Upper lobe of left lung (tissue), 6 donors: Measurements from ENCODE around the gene PIGU. TPM values are rescaled to one million over a fixed set of nuclear protein-coding genes. Genes with fewer than 3 reads are reported as not detected.

Experiments used
- ATAC-seq, 2 donors: fragments of 200-7000 bp; cut with Tn5 transposase; one replicate each; pipeline ENCODE4 v1.9.1; 2022; ENCODE audit warnings: mild to moderate bottlenecking in 2 of 2, moderate library complexity in 2 of 2; ENCODE audit not compliant: low FRiP score in 2 of 2
- DNase-seq, 2 donors: peaks; one replicate each; pipeline ENCODE4 v3.0.0-alpha.2; 2019 to 2020
- H3K27ac ChIP-seq, 4 donors: fragments of 200-600 bp; sonication (generic); one replicate each; pipeline ENCODE4 v1.5.1; 2016 to 2019
- H3K27me3 ChIP-seq, 4 donors: fragments of 200-600 bp; sonication (generic); one replicate each; pipeline ENCODE4 v1.5.1; 2017 to 2019
- H3K36me3 ChIP-seq, 4 donors: fragments of 200-600 bp; sonication (generic); one replicate each; pipeline ENCODE4 v1.5.1; 2016 to 2019
- H3K4me1 ChIP-seq, 4 donors: fragments of 200-600 bp; sonication (generic); one replicate each; pipeline ENCODE4 v1.5.1; 2018 to 2019
- H3K4me3 ChIP-seq, 4 donors: fragments of 200-600 bp; sonication (generic); one replicate each; pipeline ENCODE4 v1.5.1; 2017 to 2019; ENCODE audit warnings: mild to moderate bottlenecking in 2 of 4, moderate library complexity in 1 of 4
- H3K9me3 ChIP-seq, 4 donors: fragments of 200-600 bp; sonication (generic); one replicate each; pipeline ENCODE4 v1.5.1; 2018 to 2019
- EP300 ChIP-seq, 4 donors: sonication (generic); formaldehyde crosslinking; IDR thresholded peaks; one replicate each; pipeline ENCODE4 v1.5.1; 2017; ENCODE audit warnings: antibody characterized with exemption in 4 of 4, control low read depth in 2 of 4
- POLR2A ChIP-seq, 4 donors: fragments of 450-650 bp; IDR thresholded peaks; one replicate each; pipeline ENCODE4 v1.5.1; 2016 to 2017; ENCODE audit warnings: antibody characterized with exemption in 4 of 4, mild to moderate bottlenecking in 2 of 4
- POLR2AphosphoS5 ChIP-seq, 2 donors: sonication (generic); formaldehyde crosslinking; IDR thresholded peaks; one replicate each; pipeline ENCODE4 v1.5.1; 2017; ENCODE audit warnings: antibody characterized with exemption in 2 of 2
- WGBS, 2 donors: methylation state at CpG; one replicate each; pipeline ENCODE4 v1.1.5; 2017 to 2018; 5-methylcytosine and 5-hydroxymethylcytosine counted together
- total RNA-seq, 6 donors: library from RNA; depleted of rRNA in 4 of 6; stranded (reverse); fragments of >200 nt in 4 of 6; gene quantifications; one replicate each; pipeline versions ENCODE4 v1.1.0 to v1.2.1, GENCODE V29; 2016 to 2021
- TF ChIP-seq, protein P1 (sequence below), 6 experiments: fragments of 450-650 bp in 4 of 6; fragments of 200-600 bp in 2 of 6; sonication (generic) in 2 of 6; IDR thresholded peaks; one replicate each; pipeline ENCODE4 v1.5.1; 2016 to 2019; ENCODE audit warnings: antibody characterized with exemption in 6 of 6
- donor health status: DM: no; HTN: no; CAD: no; lungs with moderate emphysema.
- donor health status: DM: no; HTN: yes; CAD: no; lungs with severe emphysema.

PIGU gene
- total RNA-seq, 6 donors from 2014 or later = 8.0 to 17.1 (median 12.7) TPM

DNA sequence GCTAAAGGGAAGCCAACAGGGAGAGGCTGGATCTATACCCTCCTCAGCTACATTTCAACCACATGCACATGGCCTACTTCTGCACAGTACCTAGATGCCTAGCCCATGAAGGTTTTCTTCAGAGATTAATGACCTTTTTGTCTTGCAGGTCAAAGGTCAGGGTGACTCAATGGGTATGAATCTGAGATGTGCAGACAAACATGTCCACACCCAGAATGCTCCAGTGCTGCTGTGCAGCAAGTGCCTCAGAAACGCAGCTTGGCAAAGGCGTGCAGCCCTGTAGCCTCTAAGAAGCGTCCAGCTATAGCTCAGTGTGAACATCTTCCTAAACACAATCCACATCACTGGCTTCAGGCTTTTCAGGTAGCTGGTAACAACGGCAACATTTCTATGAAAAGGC is 94.0 kb downstream of the PIGU start:
- H3K36me3 ChIP-seq = peaks cover 0 to 36% (median 0%) of the 10 kb centered on the region in 4 donors
- 93 to 94% methylated on average over 4 of the region's 4 CpGs for WGBS, 2 donors
- H3K27ac ChIP-seq = no peak overlapping the region
- H3K9me3 ChIP-seq = no peaks in the 10 kb centered on the region
- no peaks in the 10 kb centered on the region for H3K27me3 ChIP-seq
- no peak overlapping the region for H3K4me3 ChIP-seq
- ATAC-seq (no peak), DNase-seq (no peak)
- H3K4me1 ChIP-seq = peaks cover 0 to 18% (median 10%) of the 10 kb centered on the region in 4 donors
- TF ChIP-seq POLR2A (IDR thresholded peaks at IDR 0.05) = no peak
- TF ChIP-seq POLR2AphosphoS5 (IDR thresholded peaks at IDR 0.05) = no peak
- no peak for TF ChIP-seq EP300 (IDR thresholded peaks at IDR 0.05)
- TF ChIP-seq, protein P1, sequence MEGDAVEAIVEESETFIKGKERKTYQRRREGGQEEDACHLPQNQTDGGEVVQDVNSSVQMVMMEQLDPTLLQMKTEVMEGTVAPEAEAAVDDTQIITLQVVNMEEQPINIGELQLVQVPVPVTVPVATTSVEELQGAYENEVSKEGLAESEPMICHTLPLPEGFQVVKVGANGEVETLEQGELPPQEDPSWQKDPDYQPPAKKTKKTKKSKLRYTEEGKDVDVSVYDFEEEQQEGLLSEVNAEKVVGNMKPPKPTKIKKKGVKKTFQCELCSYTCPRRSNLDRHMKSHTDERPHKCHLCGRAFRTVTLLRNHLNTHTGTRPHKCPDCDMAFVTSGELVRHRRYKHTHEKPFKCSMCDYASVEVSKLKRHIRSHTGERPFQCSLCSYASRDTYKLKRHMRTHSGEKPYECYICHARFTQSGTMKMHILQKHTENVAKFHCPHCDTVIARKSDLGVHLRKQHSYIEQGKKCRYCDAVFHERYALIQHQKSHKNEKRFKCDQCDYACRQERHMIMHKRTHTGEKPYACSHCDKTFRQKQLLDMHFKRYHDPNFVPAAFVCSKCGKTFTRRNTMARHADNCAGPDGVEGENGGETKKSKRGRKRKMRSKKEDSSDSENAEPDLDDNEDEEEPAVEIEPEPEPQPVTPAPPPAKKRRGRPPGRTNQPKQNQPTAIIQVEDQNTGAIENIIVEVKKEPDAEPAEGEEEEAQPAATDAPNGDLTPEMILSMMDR (IDR thresholded peaks at IDR 0.05) = no peak

DNA sequence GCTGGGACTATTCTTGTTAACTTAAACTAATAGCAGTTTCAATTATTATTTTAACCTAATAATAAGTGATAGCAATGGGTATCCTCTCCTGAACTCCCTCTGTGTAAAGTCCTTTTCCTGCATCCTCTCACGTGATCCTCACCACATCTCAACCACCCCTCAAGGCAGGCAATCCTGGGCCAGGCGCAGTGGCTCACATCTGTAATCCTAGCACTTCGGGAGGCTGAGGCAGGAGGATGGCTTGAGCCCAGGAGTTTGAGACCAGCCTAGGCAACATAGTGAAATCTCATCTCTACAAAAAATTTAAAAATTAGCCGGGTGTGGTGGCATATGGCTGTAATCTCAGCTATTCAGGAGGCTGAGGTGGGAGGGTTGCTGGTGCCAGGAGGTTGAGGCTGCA is 94.7 kb downstream of the PIGU start:
- Histone ChIP-seq H3K4me3 (no peak overlapping the region), H3K27me3 (no peaks in the 10 kb centered on the region), H3K27ac (peak overlapping the region in 2 of 4 donors; percentile 62 to 73), H3K4me1 (peaks cover 0 to 21% (median 10%) of the 10 kb centered on the region in 4 donors), H3K9me3 (no peaks in the 10 kb centered on the region), H3K36me3 (peaks cover 0 to 32% (median 0%) of the 10 kb centered on the region in 4 donors)
- DNase-seq (no peak), ATAC-seq (no peak)
- WGBS, 2 donors = 81 to 82% methylated on average over 4 of the region's 4 CpGs
- TF ChIP-seq, protein P1 (IDR thresholded peaks at IDR 0.05) = no peak
- no peak for TF ChIP-seq POLR2A (IDR thresholded peaks at IDR 0.05)
- TF ChIP-seq POLR2AphosphoS5 (IDR thresholded peaks at IDR 0.05) = no peak
- TF ChIP-seq EP300 (IDR thresholded peaks at IDR 0.05) = no peak

DNA sequence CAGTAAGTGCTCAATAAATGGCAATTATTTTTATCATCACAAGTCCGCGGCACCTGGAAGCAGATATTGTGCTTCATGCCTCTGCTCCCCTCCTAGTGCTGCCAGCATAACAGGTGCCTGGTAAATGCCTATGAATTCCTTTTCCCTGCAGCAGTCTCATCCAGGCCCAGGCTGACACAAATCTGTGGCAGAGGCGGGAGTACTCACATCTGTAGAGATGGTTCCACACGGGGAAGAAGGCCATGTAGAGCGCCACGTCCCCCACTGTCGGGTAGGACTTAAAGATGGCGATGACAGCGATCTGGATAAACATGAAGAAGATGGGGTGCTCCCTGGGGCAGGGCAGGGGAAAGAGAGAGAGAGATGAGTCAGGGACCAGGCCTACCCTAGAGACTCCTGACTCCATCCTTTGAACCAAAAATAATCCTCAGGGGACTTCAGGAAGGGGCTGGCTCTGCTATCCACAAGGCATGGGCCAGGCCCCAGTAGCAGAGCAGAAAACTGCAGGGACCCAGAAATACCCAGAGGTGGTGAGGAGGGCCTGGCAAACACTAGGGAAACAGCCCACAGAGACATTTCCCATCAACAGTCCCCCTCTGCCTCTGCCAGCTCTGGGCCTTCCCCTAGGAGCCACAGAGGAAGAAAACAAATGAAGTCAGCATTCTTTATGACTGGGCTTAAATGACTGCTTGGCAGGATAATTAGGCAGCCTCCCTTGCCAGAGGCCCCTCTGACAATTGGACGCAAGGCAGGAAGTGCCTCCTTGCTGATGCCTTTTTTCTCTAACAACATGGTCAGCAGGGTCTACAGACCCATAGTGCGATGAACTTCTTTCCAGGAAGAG is 95.3 kb downstream of the PIGU start:
- no peak for DNase-seq
- peaks cover 0 to 21% (median 10%) of the 10 kb centered on the region in 4 donors for H3K4me1 ChIP-seq
- peaks cover 0 to 27% (median 0%) of the 10 kb centered on the region in 4 donors for H3K36me3 ChIP-seq

DNA sequence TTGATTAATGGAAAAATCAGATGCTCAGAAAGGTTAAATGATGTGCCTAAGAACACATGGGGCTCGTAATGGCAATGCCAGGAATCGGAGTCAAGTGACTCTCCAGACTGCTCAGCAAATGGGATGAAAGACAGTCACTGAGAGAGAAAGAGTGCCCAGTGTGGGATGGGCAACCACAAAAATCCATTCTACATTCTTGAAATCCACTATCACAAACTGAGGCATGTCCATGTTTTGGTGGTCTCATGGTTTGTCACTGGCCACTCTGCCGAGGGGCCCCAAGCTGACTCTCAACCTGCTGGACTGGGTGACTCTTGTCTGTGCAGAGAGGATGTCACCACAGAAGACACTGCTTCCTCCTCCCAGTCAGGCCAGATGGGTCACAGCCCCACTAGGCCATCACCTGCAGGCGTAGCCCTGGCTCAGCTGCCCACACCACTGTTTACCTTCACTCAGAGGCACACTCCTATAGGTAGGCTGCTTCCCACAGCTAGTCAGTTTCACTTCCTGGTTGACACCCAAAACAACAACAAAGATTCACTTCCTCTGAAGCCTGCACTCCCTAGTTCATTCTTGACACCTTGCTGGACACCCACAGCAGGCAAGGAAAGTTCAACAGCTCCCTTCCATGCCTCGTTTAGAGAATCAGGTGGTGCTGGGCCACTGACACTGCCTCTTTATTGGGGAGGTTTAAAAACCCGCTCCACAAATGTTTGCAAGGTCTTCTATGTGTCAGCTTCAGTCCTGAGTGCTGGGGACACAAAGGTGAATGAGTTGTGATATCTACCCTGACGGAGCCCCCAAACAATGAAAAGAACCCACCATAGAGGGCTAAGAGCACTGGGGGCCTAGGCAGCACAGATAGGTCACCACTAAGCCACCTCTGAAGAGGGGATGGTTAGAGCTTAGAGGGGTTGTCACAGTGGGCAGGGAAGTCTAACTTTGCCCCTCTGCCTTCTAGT is 96.6 kb downstream of the PIGU start:
- no peak for DNase-seq
- no peaks in the 10 kb centered on the region for H3K9me3 ChIP-seq
- H3K4me3 ChIP-seq = no peak overlapping the region
- TF ChIP-seq POLR2AphosphoS5 (IDR thresholded peaks at IDR 0.05) = no peak
- TF ChIP-seq, protein P1 (IDR thresholded peaks at IDR 0.05) = no peak
- no peak for TF ChIP-seq EP300 (IDR thresholded peaks at IDR 0.05)
- TF ChIP-seq POLR2A (IDR thresholded peaks at IDR 0.05) = no peak
- H3K27me3 ChIP-seq = no peaks in the 10 kb centered on the region
- H3K36me3 ChIP-seq = peaks cover 0 to 25% (median 0%) of the 10 kb centered on the region in 4 donors
- peaks cover 0 to 21% (median 10%) of the 10 kb centered on the region in 4 donors for H3K4me1 ChIP-seq
- WGBS, 2 donors = 91% methylated on average over 7 of the region's 7 CpGs
- ATAC-seq = peak in 1 of 2 donors; percentile 52
- peak overlapping the region in 3 of 4 donors; percentile 19 to 48 (median 36) for H3K27ac ChIP-seq

More for the DNA sequence above, 95.3 kb downstream of the PIGU start:
- Histone ChIP-seq H3K27ac (peak overlapping the region in 3 of 4 donors; percentile 37 to 73 (median 62)), H3K27me3 (no peaks in the 10 kb centered on the region), H3K9me3 (no peaks in the 10 kb centered on the region), H3K4me3 (no peak overlapping the region)
- 85 to 86% methylated on average over 9 to 11 of the region's 11 CpGs for WGBS, 2 donors
- TF ChIP-seq, protein P1 (IDR thresholded peaks at IDR 0.05) = no peak
- TF ChIP-seq EP300 (IDR thresholded peaks at IDR 0.05) (no peak), POLR2A (IDR thresholded peaks at IDR 0.05) (no peak), POLR2AphosphoS5 (IDR thresholded peaks at IDR 0.05) (no peak)
- peak in 1 of 2 donors; percentile 13 for ATAC-seq
